GM19438 (cell line): Measurements from ENCODE around the gene KCNMA1.

Experiments
- ATAC-seq: cut with Tn5 transposase; IDR thresholded peaks from one replicate; pipeline ENCODE4 v1.9.1; 2021; ENCODE audit warnings: low read depth; ENCODE audit not compliant: unreplicated experiment

KCNMA1 gene

DNA sequence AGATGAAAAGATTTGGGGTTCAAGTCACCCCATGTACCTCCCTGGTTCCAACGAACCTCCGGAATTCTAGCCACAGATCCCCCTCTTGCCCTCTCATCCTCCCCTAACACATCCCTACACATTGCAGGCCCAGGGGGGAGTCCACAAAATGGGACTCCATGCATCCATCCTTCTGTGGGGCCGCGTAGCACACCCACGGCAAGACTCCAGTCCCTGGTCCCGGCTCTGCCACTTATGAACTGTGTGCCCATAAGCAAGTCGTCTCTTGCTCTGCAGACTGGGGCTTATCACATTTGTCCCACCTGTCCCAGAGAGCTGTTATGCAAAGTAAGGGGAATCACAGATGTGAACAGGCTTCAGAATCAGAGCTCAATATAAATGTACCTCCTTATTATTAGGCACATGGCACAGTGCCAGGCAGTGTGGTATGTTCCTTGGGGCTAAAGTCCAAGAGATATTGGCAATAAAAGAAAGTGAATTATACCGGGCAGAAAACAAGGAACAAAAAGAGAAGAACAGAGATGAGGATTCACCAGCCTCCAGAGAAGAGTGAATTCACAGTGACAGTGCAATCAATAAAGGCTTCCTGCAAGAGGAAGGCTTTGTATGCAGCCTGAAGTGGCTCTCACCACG is 73.9 kb downstream of the KCNMA1 start:
- ATAC-seq: no peak

GRCh38 chr10:77562742-77563141 is 74.9 kb downstream of the KCNMA1 start:
- ATAC-seq: no peak

DNA sequence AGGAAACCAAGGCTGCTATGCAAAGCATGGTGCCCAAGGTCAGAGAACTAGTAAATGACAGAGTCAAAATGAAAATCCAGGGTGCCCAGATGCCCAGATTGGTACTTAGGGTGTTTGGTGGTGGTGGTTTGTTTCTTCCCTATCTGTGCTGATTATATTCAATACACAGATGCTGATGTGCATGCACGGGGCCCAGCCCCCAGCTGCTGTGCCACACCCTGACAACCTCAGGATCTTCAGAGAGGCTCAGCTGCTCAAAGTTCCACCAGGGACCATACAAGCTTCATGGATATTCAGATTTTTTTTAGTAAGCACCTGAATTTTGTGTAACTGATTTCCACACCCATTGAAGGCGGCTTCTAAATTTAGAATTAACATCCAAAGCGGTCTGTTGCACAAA is 75.6 kb downstream of the KCNMA1 start:
- ATAC-seq: no peak

GRCh38 chr10:77560471-77560870 is 77.1 kb downstream of the KCNMA1 start:
- ATAC-seq: no peak

- ATAC-seq: no peak
These were observed 77.6 kb downstream of the KCNMA1 start for GRCh38 chr10:77560052-77560451.

- ATAC-seq: no peak
These were observed 80.5 kb downstream of the KCNMA1 start for GRCh38 chr10:77556990-77557601.

DNA sequence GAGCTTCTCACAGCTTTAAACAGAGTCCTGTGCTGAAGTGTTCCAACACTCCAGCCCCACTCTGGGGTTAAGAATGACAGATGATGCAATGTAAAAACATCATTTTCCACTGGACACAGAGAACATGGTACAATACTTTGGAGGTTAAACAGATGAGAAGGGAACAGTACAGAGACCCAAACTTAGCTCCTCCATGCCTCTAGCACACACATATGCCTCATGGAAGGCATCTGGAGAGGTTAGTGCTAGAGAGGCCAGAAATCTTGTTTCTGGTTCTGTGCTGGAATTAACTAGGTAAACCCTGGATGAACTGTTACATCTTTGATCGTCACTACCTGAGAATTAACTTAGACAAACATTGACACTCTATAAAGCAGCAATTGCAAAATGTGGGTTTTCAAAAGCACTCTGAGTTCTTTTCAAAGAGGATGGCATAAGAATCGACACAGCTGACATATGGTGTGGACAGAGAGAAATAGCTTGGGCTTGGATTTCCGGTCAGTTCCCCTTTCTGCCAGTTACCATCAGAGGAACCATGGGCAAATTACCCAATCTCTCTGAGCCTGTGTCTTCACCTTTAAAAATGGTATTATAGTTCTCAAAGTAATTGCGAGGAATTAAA is 81.9 kb downstream of the KCNMA1 start:
- ATAC-seq: no peak

DNA sequence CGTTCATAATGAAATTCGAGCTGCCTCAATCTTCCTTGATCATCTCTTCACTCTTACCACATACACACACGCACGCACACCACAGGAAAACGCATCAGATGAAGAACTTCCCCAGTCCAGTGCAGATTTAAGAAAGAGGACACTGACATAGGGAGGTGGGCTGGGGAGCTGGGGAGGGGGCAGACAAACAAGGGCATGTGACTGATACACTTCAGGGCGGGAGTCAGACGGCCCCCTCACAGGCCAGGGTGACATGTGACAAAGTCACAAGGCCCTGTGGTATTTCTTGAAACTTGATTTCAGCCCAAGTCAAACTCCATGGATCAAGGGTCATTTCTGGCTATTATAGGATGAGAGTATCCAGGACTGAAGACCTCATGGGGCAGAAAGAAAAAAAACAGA is 82.6 kb downstream of the KCNMA1 start:
- no peak for ATAC-seq

DNA sequence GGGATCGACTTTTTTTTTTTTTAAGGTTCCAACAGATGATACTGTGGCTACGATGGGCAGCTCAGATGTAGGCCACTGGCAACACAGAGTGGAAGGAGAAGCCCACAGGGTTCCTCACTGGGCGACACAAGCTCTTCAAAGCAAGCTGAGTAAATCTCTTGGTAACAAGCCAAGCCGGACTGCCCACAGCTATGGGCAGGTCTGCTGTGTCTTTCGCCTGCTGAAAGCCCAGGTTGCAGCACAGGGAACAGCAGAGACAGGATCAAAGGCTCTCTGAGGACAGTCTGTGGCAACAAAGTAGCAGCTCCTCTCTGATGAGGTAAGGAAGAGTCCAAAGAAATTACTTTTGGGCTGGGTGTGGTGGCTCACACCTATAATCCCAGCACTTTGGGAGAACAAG is 83.6 kb downstream of the KCNMA1 start:
- no peak for ATAC-seq

DNA sequence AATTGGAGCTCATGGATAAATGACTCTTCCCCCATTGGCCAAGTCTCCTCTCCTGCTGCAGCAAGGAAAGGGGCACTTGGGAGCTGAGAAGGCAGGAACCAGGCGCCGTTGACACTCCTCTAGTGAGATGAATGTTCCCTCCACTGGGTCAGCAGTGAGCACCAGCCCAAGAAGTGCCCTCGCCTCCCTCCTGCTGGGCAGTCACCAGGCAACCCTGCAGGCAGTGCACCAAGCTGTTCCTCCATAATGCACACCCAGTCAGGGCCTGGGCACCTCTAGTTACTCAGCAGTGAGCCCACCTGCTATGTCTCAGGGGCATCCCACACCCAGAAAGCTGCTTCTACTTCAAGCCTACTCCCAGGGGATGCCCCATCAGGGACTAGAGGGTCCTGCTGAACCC is 84.3 kb downstream of the KCNMA1 start:
- no peak for ATAC-seq

GRCh38 chr10:77552252-77552651 is 85.4 kb downstream of the KCNMA1 start:
- no peak for ATAC-seq

GRCh38 chr10:77550378-77550777 is 87.2 kb downstream of the KCNMA1 start:
- ATAC-seq: no peak

DNA sequence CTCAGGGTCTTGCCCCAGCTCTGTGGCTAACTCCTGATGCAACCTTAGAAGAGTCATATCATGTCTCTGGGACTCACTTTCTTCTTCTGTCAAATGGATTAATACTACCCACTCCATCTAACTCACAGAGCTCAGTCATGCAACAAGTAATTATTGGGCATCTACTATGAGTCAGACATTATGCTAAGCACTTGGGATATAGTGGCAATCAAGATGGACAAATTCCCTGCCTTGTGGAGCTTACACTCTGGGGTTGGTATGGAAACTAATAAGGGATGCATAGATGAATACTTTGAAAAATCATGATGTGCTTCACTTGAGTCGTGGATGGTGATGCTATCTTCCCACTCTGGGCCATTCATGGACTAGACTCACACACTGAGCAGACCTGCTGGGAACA is 88.9 kb downstream of the KCNMA1 start:
- no peak for ATAC-seq

GRCh38 chr10:77548157-77548556 is 89.5 kb downstream of the KCNMA1 start:
- ATAC-seq: no peak

DNA sequence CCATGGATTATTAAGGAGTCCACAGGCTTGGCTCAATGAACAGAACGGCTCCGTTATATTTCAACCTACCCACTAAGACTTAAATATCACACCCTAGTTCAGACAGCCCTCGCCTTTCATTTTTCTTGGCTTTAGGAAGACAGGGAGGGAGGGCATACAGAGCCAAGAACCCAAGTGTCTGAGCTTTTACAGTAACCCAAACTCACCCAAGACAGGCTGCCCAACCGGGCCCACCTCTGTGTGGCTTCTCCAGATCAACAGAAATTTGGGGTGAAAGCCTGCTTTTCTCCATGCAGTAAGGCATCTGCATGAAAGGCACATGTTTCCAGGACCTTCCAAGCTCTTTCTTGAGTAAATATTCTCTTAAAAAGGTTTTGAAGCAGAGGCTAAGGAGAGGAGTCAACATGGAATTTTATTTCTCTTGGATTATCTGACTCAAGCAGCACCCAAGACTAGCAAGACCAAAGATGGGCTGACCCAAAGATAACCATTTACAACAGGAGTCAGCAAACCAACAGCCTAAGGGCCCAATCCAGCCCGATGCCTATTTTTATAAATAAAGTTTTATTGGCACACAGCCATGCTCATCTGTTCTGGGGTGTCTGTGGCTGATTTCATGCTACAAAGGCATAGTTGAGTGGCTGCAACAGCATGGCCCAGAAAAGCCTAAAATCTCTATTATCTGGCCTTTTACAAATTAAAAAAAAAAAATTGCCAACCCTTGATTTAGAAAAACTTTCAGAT is 90.1 kb downstream of the KCNMA1 start:
- no peak for ATAC-seq

DNA sequence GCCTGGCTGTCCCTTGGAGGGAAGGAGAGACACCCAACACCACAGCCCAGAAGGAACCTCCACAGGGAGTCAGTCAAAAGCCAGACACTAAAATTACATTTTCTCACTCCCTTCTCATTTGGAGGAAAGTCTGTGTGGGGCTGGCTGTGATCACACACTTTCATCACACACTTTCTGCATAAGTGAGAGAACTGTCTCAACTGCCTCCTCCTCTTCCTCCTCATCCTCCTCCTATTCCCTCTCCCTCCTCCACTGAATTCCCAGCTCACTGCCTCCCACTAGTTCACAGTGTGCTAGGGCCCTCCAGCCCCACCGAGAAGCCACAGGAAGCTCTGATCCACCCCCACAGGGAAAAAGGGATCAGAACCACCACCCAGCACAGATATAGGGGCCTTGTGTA is 91.6 kb downstream of the KCNMA1 start:
- ATAC-seq: no peak

- ATAC-seq: no peak
These were observed 92.0 kb downstream of the KCNMA1 start for GRCh38 chr10:77545585-77545984.

- ATAC-seq: no peak
These were observed 93.0 kb downstream of the KCNMA1 start for GRCh38 chr10:77544617-77545016.

GRCh38 chr10:77542710-77543259 is 94.8 kb downstream of the KCNMA1 start:
- no peak for ATAC-seq

DNA sequence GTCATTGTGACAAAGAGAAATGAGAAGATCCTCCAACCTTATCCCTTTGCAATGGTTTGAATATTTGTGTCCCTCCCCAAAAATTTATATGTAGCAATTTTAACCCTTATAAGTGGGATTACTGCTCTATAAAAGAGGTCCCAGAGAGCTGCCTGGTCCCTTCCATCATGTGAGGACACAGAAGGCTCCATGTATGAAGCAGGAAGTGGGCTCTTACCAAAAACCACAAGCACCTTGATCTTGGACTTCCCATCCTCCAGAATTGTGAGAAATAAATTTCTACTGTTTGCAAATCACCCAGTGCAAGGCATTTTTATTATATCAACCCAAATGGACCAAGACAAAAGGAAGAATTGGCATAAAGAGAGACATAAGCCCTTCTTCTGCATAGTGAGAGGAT is 95.7 kb downstream of the KCNMA1 start:
- no peak for ATAC-seq

- ATAC-seq: no peak
These were observed 96.4 kb downstream of the KCNMA1 start for GRCh38 chr10:77541247-77541646.
